Prostate gland (tissue), 2 donors: ENCODE data around the gene METTL26. TPM values are rescaled to one million over a fixed set of nuclear protein-coding genes. Genes with fewer than 3 reads are reported as not detected.

ENCODE experiments used
- DNase-seq: peaks from one replicate; pipeline ENCODE4 v3.0.0-alpha.2; 2019; ENCODE audit warnings: low spot score
- H3K27ac ChIP-seq, 2 donors: fragments of 200-600 bp; sonication (generic); 2 replicates each; pipeline ENCODE4 v1.5.1; 2017 to 2019
- H3K27me3 ChIP-seq: fragments of 200-600 bp; sonication (generic); replicated peaks from 2 replicates; pipeline ENCODE4 v1.5.1; 2019; ENCODE audit not compliant: insufficient read depth
- H3K36me3 ChIP-seq, 2 donors: fragments of 200-600 bp; sonication (generic); 1 replicate in 1 of 2; 2 replicates in 1 of 2; pipeline versions ENCODE4 v1.5.1 to v1.8.1; 2017 to 2019
- H3K4me1 ChIP-seq: fragments of 200-600 bp; sonication (generic); replicated peaks from 2 replicates; pipeline ENCODE4 v1.5.1; 2019
- H3K4me3 ChIP-seq, 2 donors: fragments of 200-600 bp; sonication (generic); 2 replicates each; pipeline ENCODE4 v1.5.1; 2017 to 2019
- H3K9me3 ChIP-seq: fragments of 200-600 bp; sonication (generic); 2 replicates; pipeline ENCODE4 v1.5.1; 2017
- POLR2A ChIP-seq: fragments of 450-650 bp; IDR thresholded peaks from one replicate; pipeline ENCODE4 v1.6.1; 2016; ENCODE audit warnings: antibody characterized with exemption, mild to moderate bottlenecking
- POLR2AphosphoS5 ChIP-seq: sonication (generic); formaldehyde crosslinking; IDR thresholded peaks from one replicate; pipeline ENCODE4 v1.6.1; 2017; ENCODE audit warnings: antibody characterized with exemption
- WGBS: methylation state at CpG from one replicate; pipeline ENCODE4 v1.1.5; 2018; 5-methylcytosine and 5-hydroxymethylcytosine counted together
- intact Hi-C: fragments of 100-400 bp; cut with DNase I; formaldehyde crosslinking; loops from one replicate; pipeline ENCODE4 v1.14.2; 2022
- total RNA-seq, 2 donors: library from RNA; depleted of rRNA; stranded (reverse); fragments of >200 nt; gene quantifications; one replicate each; pipeline ENCODE4 v1.1.0, GENCODE V29; 2016
- TF ChIP-seq, protein P1 (sequence below), 4 experiments: fragments of 200-600 bp in 2 of 4; fragments of 450-650 bp in 2 of 4; sonication (generic) in 2 of 4; IDR thresholded peaks; 1 replicate in 3 of 4; 2 replicates in 1 of 4; pipeline ENCODE4 v1.5.1; 2016 to 2019; ENCODE audit warnings: antibody characterized with exemption in 4 of 4, mild to moderate bottlenecking in 2 of 4, moderate library complexity in 2 of 4

The METTL26 gene
- total RNA-seq, 2 donors from 2014 or later, result 179 to 207 TPM

GRCh38 chr16:620700-621525, 15.2 kb downstream of the METTL26 start:
- Histone ChIP-seq H3K4me1 (peaks cover 12% of the 10 kb centered on the region), H3K9me3 (no peaks in the 10 kb centered on the region), H3K27me3 (no peaks in the 10 kb centered on the region), H3K4me3 (no peak overlapping the region), H3K27ac (no peak overlapping the region), H3K36me3 (no peaks in the 10 kb centered on the region)
- intact Hi-C loops, result no loop called here
- DNase-seq, result no peak
- 55% methylated on average over 28 of the region's 41 CpGs for WGBS
- TF ChIP-seq POLR2AphosphoS5, result no peak

DNA sequence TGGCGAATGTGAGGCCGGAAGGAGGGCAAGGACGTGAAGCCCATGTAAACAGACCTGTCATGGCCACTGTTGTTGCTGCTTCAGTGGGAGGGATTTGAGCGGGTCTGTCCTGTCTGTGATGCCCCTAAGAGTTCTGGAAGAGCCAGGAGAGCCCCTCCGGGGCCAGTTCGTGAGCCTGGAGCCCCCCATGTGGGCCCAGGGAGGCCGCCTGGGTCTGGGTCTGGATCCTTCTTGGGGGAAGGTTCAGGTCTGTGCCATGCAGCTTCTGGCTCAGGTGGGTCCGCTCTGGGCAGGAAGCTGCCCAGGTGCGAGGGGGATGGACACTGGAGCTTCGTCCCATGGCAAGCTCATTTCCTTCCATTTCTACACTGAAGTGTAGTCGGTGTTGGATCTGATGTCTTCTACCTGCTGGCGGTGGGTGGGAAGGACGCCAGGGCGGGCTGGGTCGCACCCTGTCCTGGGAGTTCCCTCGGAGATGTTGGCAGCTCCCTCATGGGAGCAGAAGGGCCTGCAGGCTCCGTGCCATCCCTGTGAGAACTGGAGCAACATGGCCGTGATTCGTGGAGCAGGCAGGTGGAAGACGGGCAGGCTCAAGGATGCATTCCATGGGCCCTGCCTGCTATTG, 16.5 kb downstream of the METTL26 start:
- TF ChIP-seq, protein P1, sequence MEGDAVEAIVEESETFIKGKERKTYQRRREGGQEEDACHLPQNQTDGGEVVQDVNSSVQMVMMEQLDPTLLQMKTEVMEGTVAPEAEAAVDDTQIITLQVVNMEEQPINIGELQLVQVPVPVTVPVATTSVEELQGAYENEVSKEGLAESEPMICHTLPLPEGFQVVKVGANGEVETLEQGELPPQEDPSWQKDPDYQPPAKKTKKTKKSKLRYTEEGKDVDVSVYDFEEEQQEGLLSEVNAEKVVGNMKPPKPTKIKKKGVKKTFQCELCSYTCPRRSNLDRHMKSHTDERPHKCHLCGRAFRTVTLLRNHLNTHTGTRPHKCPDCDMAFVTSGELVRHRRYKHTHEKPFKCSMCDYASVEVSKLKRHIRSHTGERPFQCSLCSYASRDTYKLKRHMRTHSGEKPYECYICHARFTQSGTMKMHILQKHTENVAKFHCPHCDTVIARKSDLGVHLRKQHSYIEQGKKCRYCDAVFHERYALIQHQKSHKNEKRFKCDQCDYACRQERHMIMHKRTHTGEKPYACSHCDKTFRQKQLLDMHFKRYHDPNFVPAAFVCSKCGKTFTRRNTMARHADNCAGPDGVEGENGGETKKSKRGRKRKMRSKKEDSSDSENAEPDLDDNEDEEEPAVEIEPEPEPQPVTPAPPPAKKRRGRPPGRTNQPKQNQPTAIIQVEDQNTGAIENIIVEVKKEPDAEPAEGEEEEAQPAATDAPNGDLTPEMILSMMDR (IDR thresholded peaks at IDR 0.05), result no peak
- TF ChIP-seq POLR2AphosphoS5 (no peak), POLR2A (no peak)
- H3K4me3 ChIP-seq, result no peak overlapping the region
- no peaks in the 10 kb centered on the region for H3K27me3 ChIP-seq
- intact Hi-C loops, result no loop called here
- no peaks in the 10 kb centered on the region for H3K9me3 ChIP-seq
- H3K27ac ChIP-seq, result no peak overlapping the region
- no peak for DNase-seq
- H3K4me1 ChIP-seq, result peaks cover 12% of the 10 kb centered on the region
- WGBS, result 86% methylated on average over 19 of the region's 20 CpGs
- H3K36me3 ChIP-seq, result no peaks in the 10 kb centered on the region

DNA sequence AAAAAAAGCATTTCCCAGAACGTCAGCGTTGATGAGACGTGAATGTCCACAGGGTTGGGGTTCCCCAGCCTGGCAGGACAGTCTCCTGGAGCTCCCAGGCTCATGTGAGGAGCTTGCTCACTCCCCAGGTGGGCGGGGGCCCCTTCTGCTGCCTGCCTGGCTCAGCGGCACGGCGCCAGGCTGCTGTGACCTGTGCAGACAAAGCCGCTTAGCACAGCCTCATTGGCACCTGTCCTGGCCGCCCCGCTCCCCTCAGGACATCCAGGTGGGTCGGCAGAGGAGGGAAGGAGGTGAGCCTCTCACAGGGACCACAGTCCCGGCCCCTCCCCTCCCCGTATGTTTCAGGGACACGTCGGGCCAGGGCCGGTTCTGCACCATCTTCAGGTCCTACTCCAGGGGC, 18.2 kb downstream of the METTL26 start:
- intact Hi-C loops, result no loop called here
- 72% methylated on average over 16 of the region's 16 CpGs for WGBS
- H3K9me3 ChIP-seq, result no peaks in the 10 kb centered on the region
- H3K27me3 ChIP-seq, result no peaks in the 10 kb centered on the region
- DNase-seq, result no peak
- H3K27ac ChIP-seq, result no peak overlapping the region
- no peak overlapping the region for H3K4me3 ChIP-seq
- no peaks in the 10 kb centered on the region for H3K36me3 ChIP-seq
- TF ChIP-seq POLR2AphosphoS5 (no peak), POLR2A (no peak)
- TF ChIP-seq, protein P1 (IDR thresholded peaks at IDR 0.05), result no peak
- H3K4me1 ChIP-seq, result peaks cover 12% of the 10 kb centered on the region

- TF ChIP-seq POLR2AphosphoS5 (peak; percentile 44), POLR2A (no peak)
- TF ChIP-seq, protein P1 (IDR thresholded peaks at IDR 0.05), result no peak
- WGBS, result 85% methylated on average over 30 of the region's 39 CpGs
- Histone ChIP-seq H3K27ac (peak overlapping the region in 1 of 2 donors; percentile 1), H3K9me3 (no peaks in the 10 kb centered on the region), H3K4me3 (no peak overlapping the region), H3K36me3 (no peaks in the 10 kb centered on the region), H3K27me3 (no peaks in the 10 kb centered on the region), H3K4me1 (peaks cover 7% of the 10 kb centered on the region)
- DNase-seq, result no peak
- intact Hi-C loops, result no loop called here
These were observed 19.1 kb downstream of the METTL26 start for GRCh38 chr16:616733-617586.

- no peaks in the 10 kb centered on the region for H3K9me3 ChIP-seq
- H3K4me1 ChIP-seq, result peaks cover 6% of the 10 kb centered on the region
- intact Hi-C loops, result no loop called here
- no peaks in the 10 kb centered on the region for H3K27me3 ChIP-seq
- WGBS, result 88% methylated on average over 13 of the region's 13 CpGs
- H3K4me3 ChIP-seq, result no peak overlapping the region
- TF ChIP-seq POLR2AphosphoS5 (no peak), POLR2A (no peak)
- TF ChIP-seq, protein P1 (IDR thresholded peaks at IDR 0.05), result no peak
- no peak overlapping the region for H3K27ac ChIP-seq
- no peaks in the 10 kb centered on the region for H3K36me3 ChIP-seq
- no peak for DNase-seq
These were observed 21.0 kb downstream of the METTL26 start for GRCh38 chr16:615122-615521.
